Activated CD8-positive, alpha-beta T cell treated with anti-CD3 and anti-CD28 coated beads for 36 hours (primary cell): Measurements from ENCODE around the gene EEIG2. TPM values are rescaled to one million over a fixed set of nuclear protein-coding genes. Genes with fewer than 3 reads are reported as not detected.

Source experiments
- ATAC-seq: fragments of 200-7000 bp; cut with Tn5 transposase; one replicate; pipeline ENCODE4 v1.10.0; 2021; ENCODE audit warnings: mild to moderate bottlenecking, moderate library complexity
- CTCF ChIA-PET: fragments of 350-600 bp; sonication (Branson Sonifier 250); formaldehyde crosslinking; loops from one replicate; lab custom pipeline; 2021; ENCODE audit warnings: antibody characterized with exemption; lab: Charles Lee
- POLR2A ChIA-PET: fragments of 350-600 bp; sonication (Branson Sonifier 250); formaldehyde crosslinking; loops from one replicate; lab custom pipeline; 2021; ENCODE audit warnings: antibody characterized with exemption; lab: Charles Lee
- DNase-seq: peaks from one replicate; pipeline ENCODE4 v3.0.0-alpha.2; 2020
- H3K27ac Mint-ChIP-seq: one replicate; pipeline ENCODE4 v1.8.0; 2021; ENCODE audit warnings: mild to moderate bottlenecking, mixed read lengths
- H3K27me3 Mint-ChIP-seq: one replicate; pipeline ENCODE4 v1.8.0; 2021; ENCODE audit warnings: mixed read lengths
- H3K36me3 Mint-ChIP-seq: one replicate; pipeline ENCODE4 v1.8.0; 2021; ENCODE audit warnings: low read depth, mixed read lengths
- H3K4me1 Mint-ChIP-seq: one replicate; pipeline ENCODE4 v1.8.0; 2021; ENCODE audit warnings: low read depth, mixed read lengths
- H3K4me3 Mint-ChIP-seq: one replicate; pipeline ENCODE4 v1.8.0; 2021; ENCODE audit warnings: mild to moderate bottlenecking, moderate library complexity, mixed read lengths
- H3K9me3 Mint-ChIP-seq: one replicate; pipeline ENCODE4 v1.8.0; 2021; ENCODE audit warnings: mixed read lengths
- intact Hi-C: fragments of 100-400 bp; cut with micrococcal nuclease; formaldehyde crosslinking; loops from one replicate; pipeline ENCODE4 v1.10.0; 2022
- total RNA-seq, 2 experiments: library from RNA; stranded (reverse); gene quantifications; one replicate each; pipeline ENCODE4 v1.2.3, GENCODE V29; 2021
- TF ChIP-seq, protein P1 (sequence below): fragments of 200-600 bp; IDR thresholded peaks from one replicate; pipeline ENCODE4 v1.8.0; 2022; ENCODE audit warnings: antibody characterized with exemption, mild to moderate bottlenecking

Gene EEIG2
- total RNA-seq, 2 experiments from 2014 or later = 10.4 to 12.6 TPM

DNA sequence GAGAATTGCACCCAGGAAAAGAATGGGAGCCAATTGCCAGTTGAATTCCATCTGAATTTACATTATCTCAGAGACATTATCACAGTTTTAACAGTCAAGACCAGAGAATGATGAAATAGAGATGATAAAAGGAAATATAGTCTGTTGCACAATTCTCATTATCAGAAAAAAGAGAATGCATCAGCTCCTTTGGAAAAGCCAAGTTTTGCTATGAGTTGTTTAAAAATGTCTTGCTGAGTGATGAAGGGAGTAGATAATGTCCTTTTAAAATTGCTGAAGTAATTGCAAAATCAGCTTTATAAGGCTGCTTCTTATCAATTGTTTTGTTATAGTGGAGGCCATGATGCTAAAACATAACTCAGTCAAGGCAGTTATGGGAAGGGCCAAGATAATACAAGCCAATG is 37.9 kb upstream of the EEIG2 start:
- no peak overlapping the region for H3K4me3 Mint-ChIP-seq
- H3K9me3 Mint-ChIP-seq = peaks cover 5% of the 10 kb centered on the region
- no peak for ATAC-seq
- TF ChIP-seq, protein P1, sequence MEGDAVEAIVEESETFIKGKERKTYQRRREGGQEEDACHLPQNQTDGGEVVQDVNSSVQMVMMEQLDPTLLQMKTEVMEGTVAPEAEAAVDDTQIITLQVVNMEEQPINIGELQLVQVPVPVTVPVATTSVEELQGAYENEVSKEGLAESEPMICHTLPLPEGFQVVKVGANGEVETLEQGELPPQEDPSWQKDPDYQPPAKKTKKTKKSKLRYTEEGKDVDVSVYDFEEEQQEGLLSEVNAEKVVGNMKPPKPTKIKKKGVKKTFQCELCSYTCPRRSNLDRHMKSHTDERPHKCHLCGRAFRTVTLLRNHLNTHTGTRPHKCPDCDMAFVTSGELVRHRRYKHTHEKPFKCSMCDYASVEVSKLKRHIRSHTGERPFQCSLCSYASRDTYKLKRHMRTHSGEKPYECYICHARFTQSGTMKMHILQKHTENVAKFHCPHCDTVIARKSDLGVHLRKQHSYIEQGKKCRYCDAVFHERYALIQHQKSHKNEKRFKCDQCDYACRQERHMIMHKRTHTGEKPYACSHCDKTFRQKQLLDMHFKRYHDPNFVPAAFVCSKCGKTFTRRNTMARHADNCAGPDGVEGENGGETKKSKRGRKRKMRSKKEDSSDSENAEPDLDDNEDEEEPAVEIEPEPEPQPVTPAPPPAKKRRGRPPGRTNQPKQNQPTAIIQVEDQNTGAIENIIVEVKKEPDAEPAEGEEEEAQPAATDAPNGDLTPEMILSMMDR = no peak
- peaks cover 15% of the 10 kb centered on the region for H3K27me3 Mint-ChIP-seq
- H3K4me1 Mint-ChIP-seq = no peaks in the 10 kb centered on the region
- intact Hi-C loops = no loop called here
- no peak for DNase-seq
- POLR2A ChIA-PET = no interaction called here
- CTCF ChIA-PET = interaction anchor here (1.0 to 4.2 kb wide), 5 partner anchors 10 to 308 kb away, joined by 3 to 23 read pairs (median 6); partner anchors contain the start of gene EEIG2
- H3K36me3 Mint-ChIP-seq = no peaks in the 10 kb centered on the region
- H3K27ac Mint-ChIP-seq = no peak overlapping the region

DNA sequence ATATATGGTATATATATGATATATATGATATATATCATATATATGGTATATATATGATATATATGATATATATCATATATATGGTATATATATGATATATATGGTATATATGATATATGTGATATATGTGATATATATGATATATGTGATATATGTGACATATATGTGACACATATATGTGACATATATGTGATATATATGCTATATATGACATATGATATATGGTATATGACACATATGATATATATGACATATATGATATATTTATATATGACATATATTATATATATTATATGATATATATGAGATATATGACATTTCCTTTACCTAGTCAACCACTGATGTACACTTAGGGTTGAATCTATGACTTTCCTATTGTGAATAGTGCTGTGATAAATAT is 36.1 kb upstream of the EEIG2 start:
- no peak overlapping the region for H3K27ac Mint-ChIP-seq
- CTCF ChIA-PET = no interaction called here
- no peak overlapping the region for H3K4me3 Mint-ChIP-seq

DNA sequence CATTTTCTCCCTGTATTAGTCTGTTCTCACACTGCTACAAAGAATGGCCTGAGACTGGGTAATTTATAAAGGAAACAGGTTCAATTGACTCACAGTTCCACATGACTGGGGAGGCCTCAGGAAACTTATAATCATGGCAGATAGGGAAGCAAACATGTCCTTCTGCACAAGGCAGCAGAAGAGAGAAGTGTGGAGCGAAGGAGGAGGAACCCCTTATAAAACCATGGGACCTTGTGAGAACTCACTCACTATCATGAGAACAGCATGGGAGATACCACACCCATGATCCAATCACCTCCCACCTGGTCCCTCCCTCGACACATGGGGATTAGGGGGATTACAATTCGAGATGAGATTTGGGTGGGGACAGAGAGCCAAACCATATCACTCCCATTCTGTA is 35.2 kb upstream of the EEIG2 start:
- TF ChIP-seq, protein P1 = no peak
- ATAC-seq (no peak), DNase-seq (no peak)
- Mint-ChIP-seq H3K27me3 (peaks cover 10% of the 10 kb centered on the region), H3K4me3 (no peak overlapping the region), H3K27ac (no peak overlapping the region), H3K4me1 (no peaks in the 10 kb centered on the region), H3K36me3 (no peaks in the 10 kb centered on the region), H3K9me3 (peaks cover 5% of the 10 kb centered on the region)
- CTCF ChIA-PET = interaction anchor here (1.8 kb wide), 1 partner anchor 12 kb away, joined by 4 read pairs; no protein-coding TSS in a partner anchor
- POLR2A ChIA-PET = no interaction called here
- intact Hi-C loops = no loop called here

More for the DNA sequence above, 36.1 kb upstream of the EEIG2 start:
- ATAC-seq = no peak
- POLR2A ChIA-PET = no interaction called here
- peaks cover 5% of the 10 kb centered on the region for H3K9me3 Mint-ChIP-seq
- H3K27me3 Mint-ChIP-seq = peaks cover 15% of the 10 kb centered on the region
- no peaks in the 10 kb centered on the region for H3K4me1 Mint-ChIP-seq
- intact Hi-C loops = no loop called here
- TF ChIP-seq, protein P1 = no peak
- no peaks in the 10 kb centered on the region for H3K36me3 Mint-ChIP-seq
- no peak for DNase-seq

DNA sequence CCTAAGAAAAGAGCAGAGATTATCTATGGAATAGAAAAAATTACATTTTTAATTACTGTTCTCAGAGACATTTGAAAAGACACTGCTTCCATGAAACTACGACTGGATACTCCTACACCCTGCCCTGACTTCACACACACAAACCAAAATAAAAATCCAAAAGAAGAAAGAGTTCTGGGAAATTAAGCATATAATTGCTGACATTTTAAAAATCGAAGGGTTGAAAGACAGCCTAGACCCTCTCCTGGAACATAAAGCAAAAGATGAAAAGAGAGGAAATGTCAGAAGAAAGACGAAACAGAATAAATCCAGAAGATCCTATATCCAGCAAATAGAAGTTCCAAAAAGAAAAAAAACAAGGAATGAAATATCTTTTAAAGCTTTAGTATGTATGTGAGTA is 32.8 kb upstream of the EEIG2 start:
- POLR2A ChIA-PET = no interaction called here
- DNase-seq (no peak), ATAC-seq (no peak)
- peaks cover 6% of the 10 kb centered on the region for H3K27me3 Mint-ChIP-seq
- no peak overlapping the region for H3K27ac Mint-ChIP-seq
- CTCF ChIA-PET = interaction anchor here (1.0 to 2.0 kb wide), 2 partner anchors 16 to 34 kb away, joined by 4 to 6 read pairs; partner anchors contain the start of gene EEIG2
- H3K4me1 Mint-ChIP-seq = no peaks in the 10 kb centered on the region
- TF ChIP-seq, protein P1 = no peak
- H3K36me3 Mint-ChIP-seq = no peaks in the 10 kb centered on the region
- H3K9me3 Mint-ChIP-seq = peaks cover 5% of the 10 kb centered on the region
- H3K4me3 Mint-ChIP-seq = no peak overlapping the region
- intact Hi-C loops = no loop called here

DNA sequence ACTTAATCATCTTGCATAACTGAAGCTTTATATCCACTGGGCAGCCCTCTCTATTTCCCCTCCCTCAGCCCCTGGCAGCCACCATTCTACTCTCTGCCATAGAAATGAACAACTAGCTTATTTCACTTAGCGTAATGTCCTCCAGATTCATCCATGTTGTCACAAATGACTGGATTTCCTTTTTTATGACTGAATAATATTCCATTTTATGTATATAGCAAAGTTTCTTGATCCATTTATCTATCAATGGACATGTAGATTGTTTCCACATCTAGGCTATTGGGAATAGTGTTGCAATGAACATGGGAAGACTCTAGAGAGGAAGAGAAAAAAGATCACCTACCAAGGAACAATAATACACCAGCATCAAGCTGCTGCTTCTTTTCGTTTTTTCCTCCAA is 32.1 kb upstream of the EEIG2 start:
- TF ChIP-seq, protein P1 = no peak
- Mint-ChIP-seq H3K4me1 (peaks cover under 1% of the 10 kb centered on the region), H3K27ac (no peak overlapping the region), H3K4me3 (no peak overlapping the region), H3K36me3 (no peaks in the 10 kb centered on the region), H3K9me3 (peaks cover 5% of the 10 kb centered on the region), H3K27me3 (peaks cover 6% of the 10 kb centered on the region)
- CTCF ChIA-PET = interaction anchor here (1.0 to 2.0 kb wide), 2 partner anchors 16 to 33 kb away, joined by 4 to 6 read pairs; partner anchors contain the start of gene EEIG2
- ATAC-seq (no peak), DNase-seq (no peak)
- intact Hi-C loops = no loop called here
- POLR2A ChIA-PET = no interaction called here
